ENCODE results near the gene IGFBP6.

The IGFBP6 gene

GRCh38 chr12:53097564-53098353, at the start of gene IGFBP6:
Gene IGFBP6, plus strand, starts transcription at chr12:53097667. Its CDS starts 51 bp downstream, at chr12:53097718.
- Histone ChIP-seq H3K4me3 (ENCODE audit: low read depth, low read length) (peak within 1 kb of the TSS; percentile 55), H3K9me3 (ENCODE audit: control insufficient read depth, insufficient read depth, low read depth, low read length) (no peaks in the 10 kb centered on the region), H3K4me1 (ENCODE audit: control insufficient read depth, insufficient read depth, low read length) (peaks cover 3% of the 10 kb centered on the region; the same call in 1 of the 2 replicates), H3K27ac (ENCODE audit: extremely low read depth, low read depth, low read length) (peak within 1 kb of the TSS; percentile 28; the same call in 1 of the 2 replicates), H3K36me3 (ENCODE audit: control insufficient read depth in 2 of 2, insufficient read depth in 1 of 2, low read length in 2 of 2) (no peaks in the 10 kb centered on the region)
- ChIA-PET POLR2A (interaction anchor here (1.2 to 1.8 kb wide), 3 partner anchors 18 to 37 kb away, joined by 4 to 17 read pairs (median 13); partner anchors contain the start of gene SPRYD3), CTCF (interaction anchor here (0.6 to 7.8 kb wide), 17 partner anchors 11 to 815 kb away, joined by 3 to 264 read pairs (median 5); partner anchors contain the start of genes SP1 and SPRYD3)
- no peak for TF ChIP-seq ZNF132 (tag by site-specific recombination; IDR thresholded peaks at IDR 0.05; ENCODE audit: borderline replicate concordance)
- peak; percentile 63; the same call in 1 of the 2 replicates for TF ChIP-seq ZNF692 (tag by site-specific recombination; IDR thresholded peaks at IDR 0.05)
- no peak for TF ChIP-seq PRDM4 (tag by site-specific recombination; IDR thresholded peaks at IDR 0.05)
- TF ChIP-seq ZNF561 (tag by site-specific recombination; IDR thresholded peaks at IDR 0.05; ENCODE audit: borderline replicate concordance): 0 out of 2 replicates have a peak, but pooled peaks have one; percentile 56
- no peak for TF ChIP-seq ZNF19 (tag by site-specific recombination; IDR thresholded peaks at IDR 0.05; ENCODE audit: low read depth)
- no peak for TF ChIP-seq ZNF140 (tag by site-specific recombination; IDR thresholded peaks at IDR 0.05)
- TF ChIP-seq ZBTB49 (tag by site-specific recombination; IDR thresholded peaks at IDR 0.05; ENCODE audit: low read depth): no peak
- TF ChIP-seq ZBTB10 (tag by site-specific recombination; IDR thresholded peaks at IDR 0.05): peak; percentile 98
- no peak for TF ChIP-seq ZNF280D (tag by site-specific recombination; IDR thresholded peaks at IDR 0.05)
- TF ChIP-seq ZNF239 (tag by site-specific recombination; IDR thresholded peaks at IDR 0.05): no peak
- TF ChIP-seq ZNF404 (tag by site-specific recombination; IDR thresholded peaks at IDR 0.05): no peak
- no peak for TF ChIP-seq ZNF449 (tag by site-specific recombination; IDR thresholded peaks at IDR 0.05)
- peak; percentile 71; the same call in 1 of the 2 replicates for TF ChIP-seq ZEB2 (tag by site-specific recombination; IDR thresholded peaks at IDR 0.05)
- peak; percentile 97 for TF ChIP-seq KLF10 (tag by site-specific recombination; IDR thresholded peaks at IDR 0.05)
- TF ChIP-seq ZFP3 (tag by site-specific recombination; IDR thresholded peaks at IDR 0.05; ENCODE audit: low read depth): no peak
- TF ChIP-seq ZNF341 (tag by site-specific recombination; IDR thresholded peaks at IDR 0.05; ENCODE audit: low read depth): no peak
- TF ChIP-seq ZBTB20 (tag by site-specific recombination; IDR thresholded peaks at IDR 0.05): peak; percentile 44; the same call in 1 of the 2 replicates
- no peak for TF ChIP-seq ZNF654 (tag by site-specific recombination; IDR thresholded peaks at IDR 0.05; ENCODE audit: low read depth)
- no peak for TF ChIP-seq ZNF112 (tag by site-specific recombination; IDR thresholded peaks at IDR 0.05)

All from HEK293 (cell line).